Measurements from ENCODE around the gene OXCT1.

DNA sequence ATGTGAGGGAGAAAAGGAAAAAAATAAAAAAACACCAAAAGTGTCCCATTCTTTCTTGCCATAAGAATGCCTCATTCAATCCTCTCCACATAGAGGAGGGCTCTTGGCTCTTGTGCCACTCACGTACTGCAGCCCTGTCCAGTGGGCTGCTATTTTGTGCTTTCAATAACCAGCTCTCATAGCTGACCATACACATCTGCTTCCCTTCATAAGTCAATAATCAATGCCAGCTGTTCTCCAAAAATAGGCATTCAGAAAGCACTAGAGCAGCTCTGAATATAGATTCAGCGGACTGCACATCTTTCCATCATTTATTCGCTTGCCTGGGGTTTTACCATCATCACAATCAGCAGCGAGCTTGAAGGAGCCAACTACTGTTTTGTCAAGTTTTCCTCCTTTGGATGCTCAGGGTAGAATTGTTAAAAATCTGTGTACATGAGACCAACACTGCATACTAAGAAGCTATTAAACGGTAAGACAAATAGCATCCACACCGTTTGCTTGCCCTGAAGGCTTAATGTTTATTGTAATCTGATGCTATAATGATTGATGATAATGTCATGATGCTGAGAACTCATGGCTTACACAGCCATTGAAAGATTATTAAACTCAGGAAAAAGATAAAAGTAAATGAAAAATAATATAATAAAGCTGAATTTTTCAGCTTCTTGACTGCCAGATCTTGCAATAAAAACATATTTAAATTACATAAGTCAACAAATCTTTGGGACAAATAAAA, 80.0 kb downstream of the OXCT1 start:
- TF ChIP-seq RCOR1 (IDR thresholded peaks at IDR 0.05; ENCODE audit: insufficient replicate concordance, low read length) (no peak), MXI1 (IDR thresholded peaks at IDR 0.05; ENCODE audit: borderline replicate concordance, low read depth, low read length) (no peak), CTCF (conservative IDR thresholded peaks at IDR 0.05; ENCODE audit: low read depth, low read length) (no peak), POLR2A (IDR thresholded peaks at IDR 0.05; ENCODE audit: low read depth, low read length) (no peak), FOS (IDR thresholded peaks at IDR 0.05; ENCODE audit: low read depth, low read length) (no peak)
